Rectal smooth muscle tissue (tissue), 1 donor: Measurements from ENCODE around the gene GRIP1.

Experiments used
- H3K27ac ChIP-seq: one replicate; pipeline ENCODE4 v1.7.0; 2013; ENCODE audit warnings: low read depth, low read length, inconsistent platforms
- H3K27me3 ChIP-seq: one replicate; pipeline ENCODE4 v1.7.0; 2013; ENCODE audit warnings: low read length; ENCODE audit not compliant: control insufficient read depth, insufficient read depth
- H3K36me3 ChIP-seq: one replicate; pipeline ENCODE4 v1.7.0; 2013; ENCODE audit warnings: low read length; ENCODE audit not compliant: control insufficient read depth, insufficient read depth
- H3K4me1 ChIP-seq: one replicate; pipeline ENCODE4 v1.7.0; 2013; ENCODE audit warnings: low read length; ENCODE audit not compliant: control insufficient read depth, insufficient read depth
- H3K4me3 ChIP-seq: one replicate; pipeline ENCODE4 v1.7.0; 2013; ENCODE audit warnings: low read length
- H3K9ac ChIP-seq: one replicate; pipeline ENCODE4 v1.7.0; 2013; ENCODE audit warnings: low read length

GRIP1 gene

GRCh38 chr12:66678338-66679275 is at the start of gene GRIP1:
GRIP1 (minus strand) TSS chr12:66679076; CDS start chr12:66678904, 172 bp downstream.
- peaks cover 3% of the 10 kb centered on the region for H3K27me3 ChIP-seq
- no peak within 1 kb of the TSS for H3K27ac ChIP-seq
- H3K4me1 ChIP-seq: no peaks in the 10 kb centered on the region
- H3K36me3 ChIP-seq: no peaks in the 10 kb centered on the region
- H3K4me3 ChIP-seq: peak within 1 kb of the TSS; percentile 49
- no peak within 1 kb of the TSS for H3K9ac ChIP-seq

- Histone ChIP-seq H3K4me1 (no peaks in the 10 kb centered on the region), H3K4me3 (no peak overlapping the region), H3K36me3 (no peaks in the 10 kb centered on the region), H3K27ac (no peak overlapping the region), H3K9ac (no peak overlapping the region), H3K27me3 (no peaks in the 10 kb centered on the region)
Measured at GRCh38 chr12:66726556-66726955, 47.7 kb upstream of the GRIP1 start.

- Histone ChIP-seq H3K4me1 (no peaks in the 10 kb centered on the region), H3K36me3 (no peaks in the 10 kb centered on the region), H3K27me3 (no peaks in the 10 kb centered on the region), H3K9ac (no peak overlapping the region), H3K4me3 (no peak overlapping the region), H3K27ac (no peak overlapping the region)
Measured at GRCh38 chr12:66725031-66725430, 46.2 kb upstream of the GRIP1 start.

GRCh38 chr12:66724616-66725015 is 45.7 kb upstream of the GRIP1 start:
- Histone ChIP-seq H3K4me3 (no peak overlapping the region), H3K36me3 (no peaks in the 10 kb centered on the region), H3K27ac (no peak overlapping the region), H3K27me3 (no peaks in the 10 kb centered on the region), H3K4me1 (no peaks in the 10 kb centered on the region), H3K9ac (no peak overlapping the region)

GRCh38 chr12:66724026-66724425 is 45.1 kb upstream of the GRIP1 start:
- no peaks in the 10 kb centered on the region for H3K36me3 ChIP-seq
- no peaks in the 10 kb centered on the region for H3K27me3 ChIP-seq
- H3K4me3 ChIP-seq: no peak overlapping the region
- no peaks in the 10 kb centered on the region for H3K4me1 ChIP-seq
- no peak overlapping the region for H3K9ac ChIP-seq
- H3K27ac ChIP-seq: no peak overlapping the region

- H3K4me3 ChIP-seq: no peak overlapping the region
- no peaks in the 10 kb centered on the region for H3K4me1 ChIP-seq
- no peak overlapping the region for H3K27ac ChIP-seq
- H3K9ac ChIP-seq: no peak overlapping the region
- H3K27me3 ChIP-seq: no peaks in the 10 kb centered on the region
- H3K36me3 ChIP-seq: no peaks in the 10 kb centered on the region
Measured at GRCh38 chr12:66719862-66720261, 41.0 kb upstream of the GRIP1 start.

- Histone ChIP-seq H3K4me3 (no peak overlapping the region), H3K27me3 (no peaks in the 10 kb centered on the region), H3K9ac (no peak overlapping the region), H3K4me1 (no peaks in the 10 kb centered on the region), H3K27ac (no peak overlapping the region), H3K36me3 (no peaks in the 10 kb centered on the region)
Measured at GRCh38 chr12:66717036-66717673, 38.3 kb upstream of the GRIP1 start.

GRCh38 chr12:66716522-66716921 is 37.6 kb upstream of the GRIP1 start:
- no peaks in the 10 kb centered on the region for H3K27me3 ChIP-seq
- no peak overlapping the region for H3K27ac ChIP-seq
- no peaks in the 10 kb centered on the region for H3K36me3 ChIP-seq
- H3K9ac ChIP-seq: no peak overlapping the region
- no peak overlapping the region for H3K4me3 ChIP-seq
- no peaks in the 10 kb centered on the region for H3K4me1 ChIP-seq

GRCh38 chr12:66714709-66715108 is 35.8 kb upstream of the GRIP1 start:
- no peak overlapping the region for H3K9ac ChIP-seq
- no peaks in the 10 kb centered on the region for H3K36me3 ChIP-seq
- no peak overlapping the region for H3K27ac ChIP-seq
- no peaks in the 10 kb centered on the region for H3K27me3 ChIP-seq
- H3K4me1 ChIP-seq: no peaks in the 10 kb centered on the region
- H3K4me3 ChIP-seq: no peak overlapping the region

- Histone ChIP-seq H3K4me1 (no peaks in the 10 kb centered on the region), H3K36me3 (no peaks in the 10 kb centered on the region), H3K9ac (no peak overlapping the region), H3K27ac (no peak overlapping the region), H3K4me3 (no peak overlapping the region), H3K27me3 (no peaks in the 10 kb centered on the region)
Measured at GRCh38 chr12:66713984-66714383, 35.1 kb upstream of the GRIP1 start.

GRCh38 chr12:66709893-66710292 is 31.0 kb upstream of the GRIP1 start:
- no peaks in the 10 kb centered on the region for H3K36me3 ChIP-seq
- no peaks in the 10 kb centered on the region for H3K27me3 ChIP-seq
- H3K4me3 ChIP-seq: no peak overlapping the region
- H3K4me1 ChIP-seq: no peaks in the 10 kb centered on the region
- H3K9ac ChIP-seq: no peak overlapping the region
- no peak overlapping the region for H3K27ac ChIP-seq

GRCh38 chr12:66709457-66709773 is 30.5 kb upstream of the GRIP1 start:
- Histone ChIP-seq H3K9ac (no peak overlapping the region), H3K4me3 (no peak overlapping the region), H3K4me1 (no peaks in the 10 kb centered on the region), H3K27me3 (no peaks in the 10 kb centered on the region), H3K27ac (no peak overlapping the region), H3K36me3 (no peaks in the 10 kb centered on the region)
